A673 (cell line): Measurements from ENCODE around the gene XPOT.

ENCODE experiments used
- EZH2 ChIP-seq: fragments of 200-600 bp; sonication (generic); IDR thresholded peaks from 2 replicates; pipeline ENCODE4 v1.6.1; 2017; ENCODE audit warnings: borderline replicate concordance, low read depth, mild to moderate bottlenecking, mixed read lengths, antibody characterized with exemption, low read length; ENCODE audit not compliant: poor library complexity, severe bottlenecking
- TF ChIP-seq, protein P1 (sequence below): fragments of 300-800, 200-600 bp; sonication (generic); conservative IDR thresholded peaks from 2 replicates; pipeline ENCODE4 v1.5.1; 2017; ENCODE audit warnings: low read depth, mild to moderate bottlenecking, antibody characterized with exemption, low read length, moderate library complexity, mixed read lengths

DNA sequence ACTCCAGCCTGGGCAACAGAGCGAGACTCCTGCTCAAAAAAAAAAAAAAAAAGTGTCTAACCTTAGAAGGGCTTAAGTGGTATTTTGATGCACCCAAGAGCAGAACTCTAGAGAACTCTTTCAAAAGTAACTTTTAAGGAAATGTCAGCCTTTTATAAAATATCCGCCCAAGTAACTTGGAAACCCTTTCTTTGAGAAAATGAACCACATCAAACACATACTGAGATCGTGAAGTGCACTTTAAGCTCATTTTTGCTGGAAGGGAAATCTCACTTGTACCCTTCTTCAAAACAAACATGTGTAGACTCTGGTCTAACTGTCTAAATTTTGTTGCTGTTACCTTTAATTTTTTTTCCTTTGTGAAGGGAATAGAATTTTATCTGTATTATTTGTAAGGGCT lies 19.2 kb upstream of the XPOT start:
- TF ChIP-seq, protein P1, sequence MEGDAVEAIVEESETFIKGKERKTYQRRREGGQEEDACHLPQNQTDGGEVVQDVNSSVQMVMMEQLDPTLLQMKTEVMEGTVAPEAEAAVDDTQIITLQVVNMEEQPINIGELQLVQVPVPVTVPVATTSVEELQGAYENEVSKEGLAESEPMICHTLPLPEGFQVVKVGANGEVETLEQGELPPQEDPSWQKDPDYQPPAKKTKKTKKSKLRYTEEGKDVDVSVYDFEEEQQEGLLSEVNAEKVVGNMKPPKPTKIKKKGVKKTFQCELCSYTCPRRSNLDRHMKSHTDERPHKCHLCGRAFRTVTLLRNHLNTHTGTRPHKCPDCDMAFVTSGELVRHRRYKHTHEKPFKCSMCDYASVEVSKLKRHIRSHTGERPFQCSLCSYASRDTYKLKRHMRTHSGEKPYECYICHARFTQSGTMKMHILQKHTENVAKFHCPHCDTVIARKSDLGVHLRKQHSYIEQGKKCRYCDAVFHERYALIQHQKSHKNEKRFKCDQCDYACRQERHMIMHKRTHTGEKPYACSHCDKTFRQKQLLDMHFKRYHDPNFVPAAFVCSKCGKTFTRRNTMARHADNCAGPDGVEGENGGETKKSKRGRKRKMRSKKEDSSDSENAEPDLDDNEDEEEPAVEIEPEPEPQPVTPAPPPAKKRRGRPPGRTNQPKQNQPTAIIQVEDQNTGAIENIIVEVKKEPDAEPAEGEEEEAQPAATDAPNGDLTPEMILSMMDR: no peak
- no peak for TF ChIP-seq EZH2
